GM12872 (cell line): ENCODE data around the gene CBX2.
A peak's percentile ranks its signal among the peaks of the same experiment; 100 is the strongest.

Source experiments
- TF ChIP-seq, protein P1 (sequence below): IDR thresholded peaks from 3 replicates; pipeline ENCODE4 v1.5.1; 2011; ENCODE audit warnings: low read depth, mild to moderate bottlenecking, low read length, moderate library complexity; ENCODE audit not compliant: insufficient read depth

CBX2 gene

DNA sequence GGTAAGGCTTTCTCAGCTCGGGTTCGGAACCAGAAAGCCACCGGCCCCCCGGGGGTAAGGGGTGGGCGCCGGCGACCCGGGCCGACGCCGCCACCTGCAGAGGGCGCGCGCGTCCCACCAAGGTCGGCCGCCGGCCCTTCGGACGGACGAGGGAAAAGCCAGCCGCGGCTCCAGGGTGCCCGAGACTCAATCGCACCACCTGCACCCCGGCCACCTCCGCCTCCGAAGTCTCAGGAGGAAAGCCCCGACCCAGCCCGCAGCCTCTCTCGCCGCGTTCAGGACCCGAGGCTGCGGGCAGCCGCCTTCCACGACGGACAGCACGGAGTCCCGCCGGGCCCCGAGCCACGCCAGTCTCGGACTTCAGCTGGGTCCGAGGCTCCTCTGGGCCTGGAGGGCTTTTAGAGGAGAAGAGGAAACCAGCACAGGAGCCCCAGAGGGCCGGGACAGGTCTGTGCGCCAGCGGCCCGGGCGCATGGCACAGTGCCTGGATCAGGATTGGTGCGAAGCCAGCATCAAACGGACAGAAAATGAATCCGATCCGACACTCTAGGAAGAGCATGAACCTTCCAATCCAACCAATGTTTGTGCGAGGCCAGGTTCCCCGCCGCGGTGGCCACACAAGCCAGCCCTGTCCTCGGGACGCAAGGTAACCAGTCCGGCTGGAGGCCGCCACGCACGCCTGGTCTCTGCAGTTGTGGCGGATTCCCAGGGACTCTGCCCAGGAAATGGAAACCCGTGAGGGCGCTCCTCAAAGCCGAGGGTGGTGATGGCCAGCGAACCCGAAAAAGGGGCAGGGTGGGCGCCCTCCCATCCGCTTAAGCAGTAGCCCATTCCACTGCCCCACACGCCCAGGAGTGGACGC lies 12.2 kb downstream of the CBX2 start:
- TF ChIP-seq, protein P1, sequence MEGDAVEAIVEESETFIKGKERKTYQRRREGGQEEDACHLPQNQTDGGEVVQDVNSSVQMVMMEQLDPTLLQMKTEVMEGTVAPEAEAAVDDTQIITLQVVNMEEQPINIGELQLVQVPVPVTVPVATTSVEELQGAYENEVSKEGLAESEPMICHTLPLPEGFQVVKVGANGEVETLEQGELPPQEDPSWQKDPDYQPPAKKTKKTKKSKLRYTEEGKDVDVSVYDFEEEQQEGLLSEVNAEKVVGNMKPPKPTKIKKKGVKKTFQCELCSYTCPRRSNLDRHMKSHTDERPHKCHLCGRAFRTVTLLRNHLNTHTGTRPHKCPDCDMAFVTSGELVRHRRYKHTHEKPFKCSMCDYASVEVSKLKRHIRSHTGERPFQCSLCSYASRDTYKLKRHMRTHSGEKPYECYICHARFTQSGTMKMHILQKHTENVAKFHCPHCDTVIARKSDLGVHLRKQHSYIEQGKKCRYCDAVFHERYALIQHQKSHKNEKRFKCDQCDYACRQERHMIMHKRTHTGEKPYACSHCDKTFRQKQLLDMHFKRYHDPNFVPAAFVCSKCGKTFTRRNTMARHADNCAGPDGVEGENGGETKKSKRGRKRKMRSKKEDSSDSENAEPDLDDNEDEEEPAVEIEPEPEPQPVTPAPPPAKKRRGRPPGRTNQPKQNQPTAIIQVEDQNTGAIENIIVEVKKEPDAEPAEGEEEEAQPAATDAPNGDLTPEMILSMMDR = peak; percentile 66

DNA sequence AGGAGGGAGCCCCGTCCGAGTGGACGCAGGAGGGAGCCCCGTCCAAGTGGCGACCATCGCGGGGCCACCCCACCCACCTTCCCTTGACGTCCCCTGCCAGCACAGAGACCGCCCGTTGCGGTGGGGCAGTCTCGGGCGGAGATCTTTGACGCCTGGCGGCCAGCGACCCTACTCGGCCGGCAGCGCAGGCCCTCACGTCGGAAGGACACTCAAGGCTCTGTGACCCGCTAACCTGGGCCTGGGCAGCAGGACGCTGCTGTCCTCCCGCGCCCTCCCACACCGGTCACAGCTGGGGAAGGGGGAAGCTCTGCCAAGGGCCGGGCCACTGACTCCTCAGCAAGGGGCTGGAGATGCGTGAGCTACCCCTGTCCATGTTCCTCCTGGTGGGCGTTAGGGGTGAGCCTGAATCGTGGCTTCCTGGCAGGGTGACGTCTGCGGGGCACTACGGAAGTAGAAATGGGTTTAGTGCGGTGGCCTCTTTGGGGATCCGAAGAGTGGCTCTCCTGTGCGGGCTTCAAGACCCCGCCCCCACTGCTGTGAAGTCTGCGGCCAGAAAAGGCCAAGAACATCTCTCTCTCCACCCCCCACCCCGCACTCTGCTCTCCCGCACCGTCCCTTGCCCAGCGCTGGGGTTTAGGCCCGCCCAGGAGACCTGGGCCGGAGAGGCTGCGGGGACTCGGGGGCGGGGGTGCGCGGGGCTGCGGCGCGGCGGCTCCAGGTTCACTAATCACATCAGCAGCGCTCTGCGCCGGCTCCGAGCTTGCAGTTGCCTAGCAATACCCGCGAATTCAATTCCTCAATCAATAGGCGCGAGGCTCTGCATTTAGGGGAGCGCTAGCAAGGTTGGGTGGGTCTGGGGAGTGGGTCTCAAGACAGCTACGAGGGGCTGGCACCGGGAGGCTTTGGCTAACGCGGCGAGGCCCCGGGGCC lies 13.1 kb downstream of the CBX2 start:
- TF ChIP-seq, protein P1 = no peak

DNA sequence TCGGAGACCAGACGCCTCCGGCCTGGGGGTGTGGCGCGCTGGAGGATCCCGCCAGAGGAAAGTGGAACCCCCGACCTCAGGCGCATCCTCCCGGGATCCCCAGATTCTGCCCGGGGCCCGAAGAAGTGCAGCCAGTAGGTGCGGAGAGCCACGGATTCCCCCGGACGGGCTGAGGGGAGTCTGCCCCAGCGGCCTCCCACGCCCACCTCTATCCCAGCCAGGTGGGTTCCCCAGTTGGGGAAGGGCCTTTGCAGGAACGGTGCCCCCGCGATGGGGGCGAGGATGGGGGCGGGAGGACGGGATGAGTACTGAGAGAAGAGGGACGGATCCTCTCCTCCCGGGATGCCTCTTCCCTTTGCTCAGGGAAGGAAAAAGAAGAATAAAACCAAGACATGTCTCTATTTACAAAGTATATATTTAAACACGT lies 13.8 kb downstream of the CBX2 start:
- TF ChIP-seq, protein P1 = no peak

DNA sequence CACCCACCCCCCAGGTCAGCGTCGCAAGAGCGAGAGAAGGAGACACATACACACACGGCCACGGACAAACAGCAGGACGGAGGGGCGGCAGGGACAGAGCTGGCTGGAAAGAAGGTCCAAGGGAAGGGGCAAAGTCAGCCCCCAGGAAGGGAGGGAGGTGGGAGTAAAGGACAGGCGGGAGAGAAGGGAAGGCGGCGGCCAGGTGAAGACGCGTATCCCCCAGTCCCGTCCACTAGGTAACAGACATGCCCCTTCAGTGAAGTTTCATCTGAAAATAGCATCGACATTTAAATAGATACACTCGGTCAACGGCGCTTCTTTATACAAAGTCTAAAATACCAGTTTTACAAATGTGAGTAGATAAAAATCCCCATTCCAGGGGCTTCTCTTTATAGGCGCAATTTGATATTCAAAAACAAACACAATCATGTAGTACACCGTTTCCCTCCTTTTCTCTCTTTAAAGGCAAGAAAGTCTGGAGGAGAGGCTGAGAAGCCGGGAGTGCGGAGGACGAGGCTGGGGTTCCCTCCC lies 14.5 kb downstream of the CBX2 start:
- TF ChIP-seq, protein P1 = no peak

DNA sequence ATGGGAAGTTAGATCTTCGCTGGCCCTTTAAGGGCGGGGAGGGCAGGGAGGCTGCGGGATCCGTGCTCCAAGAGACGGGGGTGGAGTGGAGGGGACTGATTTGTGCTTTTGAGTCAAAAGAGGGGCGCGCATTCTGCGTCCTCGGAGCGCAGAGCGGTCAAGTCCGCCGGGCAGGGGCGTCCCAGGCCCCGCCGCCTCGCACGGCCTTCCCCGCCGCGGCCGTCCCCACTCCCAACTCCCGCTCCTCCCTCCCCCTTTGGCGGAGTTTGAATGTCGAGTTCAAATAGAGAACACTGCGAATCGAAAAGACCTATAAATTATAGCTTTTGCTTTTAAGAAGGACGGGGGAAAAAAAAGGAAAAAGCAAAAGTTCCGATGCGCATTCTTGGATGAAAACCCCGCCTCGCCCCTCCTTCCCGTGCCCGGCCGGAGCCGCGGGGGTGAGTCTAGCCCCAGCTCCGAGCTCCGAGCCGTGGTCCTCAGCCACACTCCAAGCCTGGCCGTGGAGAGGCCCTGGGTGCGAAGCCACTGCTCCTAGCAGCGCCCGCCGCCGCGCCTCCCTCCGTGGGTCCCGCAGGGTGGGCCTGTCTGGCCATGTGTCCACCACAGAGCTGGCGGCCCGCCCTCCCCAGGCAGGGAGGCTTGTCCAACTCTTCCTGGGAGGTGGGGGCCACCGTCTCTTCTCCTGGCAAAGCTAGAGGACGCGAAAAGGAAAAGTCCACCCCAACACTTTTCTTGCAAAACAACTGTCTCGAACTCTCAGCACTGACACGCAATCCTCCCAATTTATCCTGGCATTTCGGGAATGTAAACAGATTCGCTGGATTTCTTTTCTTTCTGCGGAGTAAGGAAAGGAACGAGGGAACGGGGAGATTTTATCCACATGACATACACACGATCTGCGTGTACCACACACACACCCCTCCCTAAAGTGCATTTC lies 15.3 kb downstream of the CBX2 start:
- TF ChIP-seq, protein P1 = no peak

DNA sequence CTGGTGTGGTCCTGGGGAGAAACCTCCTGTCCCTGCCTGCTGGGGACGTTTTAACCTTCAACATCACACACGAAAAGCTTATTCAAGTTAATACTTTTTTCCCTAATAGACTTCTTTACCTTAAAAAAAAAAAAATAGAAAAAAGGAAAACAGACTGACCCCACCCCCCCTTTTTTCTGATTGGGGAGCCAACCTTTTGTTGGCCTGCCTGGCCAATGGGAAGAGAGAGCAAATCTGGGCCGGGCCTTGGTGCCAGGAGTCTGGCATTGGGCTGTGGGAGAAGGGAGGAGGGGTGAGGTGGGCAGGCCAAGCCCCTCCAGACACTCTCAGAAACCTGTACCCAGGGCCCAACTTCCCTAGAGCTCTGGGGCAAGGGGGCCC lies 16.0 kb downstream of the CBX2 start:
- TF ChIP-seq, protein P1 = no peak
